DMS153 treated with DMSO at 0.1 percent for 48 hours (cell line): ENCODE measurements around the gene TOGARAM1.

Source experiments
- DNase-seq: peaks from one replicate; lab custom pipeline; 2025; ENCODE audit not compliant: unreplicated experiment; lab: John Stamatoyannopoulos, UW

Gene TOGARAM1

GRCh38 chr14:44961554-44962333 is at the start of gene TOGARAM1, which contains the start of gene KLHL28:
TOGARAM1 (plus strand) TSS chr14:44962190; CDS start chr14:44962422, 232 bp downstream.
KLHL28 (minus strand) TSS chr14:44961947; CDS start chr14:44945928, 16,019 bp downstream.
- DNase-seq: peak; percentile 97

GRCh38 chr14:44914849-44915248 is 47.1 kb upstream of the TOGARAM1 start:
- DNase-seq: no peak

GRCh38 chr14:44928793-44929192 is 33.2 kb upstream of the TOGARAM1 start:
- DNase-seq: no peak

- DNase-seq: no peak
Observed at GRCh38 chr14:44935155-44935554, 26.8 kb upstream of the TOGARAM1 start.

GRCh38 chr14:44937547-44937946 is 24.4 kb upstream of the TOGARAM1 start:
- no peak for DNase-seq

- DNase-seq: no peak
Observed at GRCh38 chr14:44940211-44940610, 21.8 kb upstream of the TOGARAM1 start.

- no peak for DNase-seq
Observed at GRCh38 chr14:44940944-44941343, 21.0 kb upstream of the TOGARAM1 start.

GRCh38 chr14:44941591-44941990 is 20.4 kb upstream of the TOGARAM1 start:
- no peak for DNase-seq

- no peak for DNase-seq
Observed at GRCh38 chr14:44942436-44942835, 19.6 kb upstream of the TOGARAM1 start.

GRCh38 chr14:44944107-44944506 is 17.9 kb upstream of the TOGARAM1 start:
- DNase-seq: no peak

GRCh38 chr14:44945264-44945663 is 16.7 kb upstream of the TOGARAM1 start:
- no peak for DNase-seq

- DNase-seq: no peak
Observed at GRCh38 chr14:44951051-44951450, 10.9 kb upstream of the TOGARAM1 start.

- DNase-seq: no peak
Observed at GRCh38 chr14:44952391-44953110, 9.4 kb upstream of the TOGARAM1 start.

GRCh38 chr14:44954750-44955149 is 7.2 kb upstream of the TOGARAM1 start:
- DNase-seq: no peak

- no peak for DNase-seq
Observed at GRCh38 chr14:44955528-44955927, 6.5 kb upstream of the TOGARAM1 start.

- no peak for DNase-seq
Observed at GRCh38 chr14:44956866-44957265, 5.1 kb upstream of the TOGARAM1 start.

- DNase-seq: no peak
Observed at GRCh38 chr14:44959538-44959937, 2.5 kb upstream of the TOGARAM1 start.

- no peak for DNase-seq
Observed at GRCh38 chr14:44960146-44960545, 1.8 kb upstream of the TOGARAM1 start.

- DNase-seq: no peak
Observed at GRCh38 chr14:44960646-44961045, 1.3 kb upstream of the TOGARAM1 start.

GRCh38 chr14:44961151-44961553 is 838 bp upstream of the TOGARAM1 start:
- no peak for DNase-seq

GRCh38 chr14:44962334-44963043 is 499 bp downstream of the TOGARAM1 start:
- DNase-seq: no peak
